Lower leg skin (tissue), 4 donors: ENCODE results near the gene NAPB. TPM values are rescaled to one million over a fixed set of nuclear protein-coding genes. Genes with fewer than 3 reads are reported as not detected.

ENCODE experiments used
- DNase-seq, 2 donors: peaks; one replicate each; pipeline ENCODE4 v3.0.0-alpha.2; 2019; ENCODE audit warnings: low spot score in 2 of 2
- H3K4me3 ChIP-seq: fragments of 200-600 bp; sonication (generic); 2 replicates; pipeline ENCODE4 v1.5.1; 2017; ENCODE audit warnings: mild to moderate bottlenecking, low read depth; ENCODE audit not compliant: poor library complexity, severe bottlenecking
- CTCF ChIP-seq, 3 donors: fragments of 450-650 bp; IDR thresholded peaks; one replicate each; pipeline ENCODE4 v1.5.1; 2016; ENCODE audit warnings: antibody characterized with exemption in 3 of 3, mild to moderate bottlenecking in 3 of 3, moderate library complexity in 2 of 3
- POLR2A ChIP-seq, 2 donors: fragments of 450-650 bp; IDR thresholded peaks; one replicate each; pipeline ENCODE4 v1.6.1; 2016 to 2017; ENCODE audit warnings: antibody characterized with exemption in 2 of 2, mild to moderate bottlenecking in 1 of 2, moderate library complexity in 1 of 2
- WGBS, 2 donors: methylation state at CpG; one replicate each; pipeline ENCODE4 v1.1.5; 2018; 5-methylcytosine and 5-hydroxymethylcytosine counted together
- intact Hi-C: fragments of 100-400 bp; cut with DNase I; formaldehyde crosslinking; loops from one replicate; pipeline ENCODE4 v1.15.0; 2023; ENCODE audit warnings: low total_unique reads
- total RNA-seq, 4 donors: library from RNA; depleted of rRNA; stranded (reverse); fragments of >200 nt; gene quantifications; one replicate each; pipeline ENCODE4 v1.1.0, GENCODE V29; 2016

NAPB gene
- total RNA-seq, 4 donors from 2014 or later = 7.9 to 12.4 (median 10.5) TPM

- H3K4me3 ChIP-seq = no peak overlapping the region
- intact Hi-C loops = no loop called here
- TF ChIP-seq POLR2A (IDR thresholded peaks at IDR 0.05) (no peak), CTCF (IDR thresholded peaks at IDR 0.05) (no peak)
- WGBS, 2 donors = 97% methylated on average over 2 of the region's 2 CpGs
- no peak for DNase-seq
Measured at GRCh38 chr20:23408957-23409356, 12.3 kb downstream of the NAPB start.

GRCh38 chr20:23407781-23408464, 13.4 kb downstream of the NAPB start:
- no peak for TF ChIP-seq POLR2A (IDR thresholded peaks at IDR 0.05)
- no peak for TF ChIP-seq CTCF (IDR thresholded peaks at IDR 0.05)
- no peak overlapping the region for H3K4me3 ChIP-seq
- no peak for DNase-seq
- WGBS, 2 donors = 87 to 90% methylated on average over 2 of the region's 2 CpGs
- intact Hi-C loops = no loop called here

GRCh38 chr20:23406880-23407279, 14.4 kb downstream of the NAPB start:
- intact Hi-C loops = no loop called here
- WGBS, 2 donors = 95 to 96% methylated on average over 1 of the region's 1 CpG
- TF ChIP-seq POLR2A (IDR thresholded peaks at IDR 0.05) (no peak), CTCF (IDR thresholded peaks at IDR 0.05) (no peak)
- DNase-seq = no peak
- H3K4me3 ChIP-seq = no peak overlapping the region

- intact Hi-C loops = no loop called here
- WGBS, 2 donors = 41 to 47% methylated on average over 3 of the region's 3 CpGs
- DNase-seq = no peak
- H3K4me3 ChIP-seq = no peak overlapping the region
- TF ChIP-seq POLR2A (IDR thresholded peaks at IDR 0.05) (no peak), CTCF (IDR thresholded peaks at IDR 0.05) (no peak)
Measured at GRCh38 chr20:23404196-23404595, 17.1 kb downstream of the NAPB start.

- 60 to 71% methylated on average over 5 of the region's 5 CpGs for WGBS, 2 donors
- intact Hi-C loops = no loop called here
- H3K4me3 ChIP-seq = no peak overlapping the region
- TF ChIP-seq POLR2A (IDR thresholded peaks at IDR 0.05) = no peak
- TF ChIP-seq CTCF (IDR thresholded peaks at IDR 0.05) = no peak
- DNase-seq = no peak
Measured at GRCh38 chr20:23403751-23404150, 17.5 kb downstream of the NAPB start.

- TF ChIP-seq CTCF (IDR thresholded peaks at IDR 0.05) = no peak
- TF ChIP-seq POLR2A (IDR thresholded peaks at IDR 0.05) = no peak
- DNase-seq = no peak
- H3K4me3 ChIP-seq = no peak overlapping the region
- intact Hi-C loops = no loop called here
- WGBS, 2 donors = 94 to 95% methylated on average over 5 of the region's 5 CpGs
Measured at GRCh38 chr20:23401051-23401450, 20.2 kb downstream of the NAPB start.
